HepG2 (cell line): ENCODE data around the gene CLDN19. TPM values are rescaled to one million over a fixed set of nuclear protein-coding genes. Genes with fewer than 3 reads are reported as not detected.

Experiments
- ATAC-seq: fragments of 200-7000 bp; cut with Tn5 transposase; 3 replicates; pipeline ENCODE4 v1.9.1; 2020; ENCODE audit warnings: mild to moderate bottlenecking, moderate library complexity
- BruUV-seq: library from RNA; stranded (reverse); fragments of 400-500 nt; replicated peaks from 2 replicates; lab custom pipeline; 2021; lab: Mats Ljungman, UMichigan
- CTCF ChIA-PET: fragments of 300-600 bp; formaldehyde crosslinking; extraction: SDS; loops from one replicate; lab custom pipeline; 2021; ENCODE audit warnings: low total read pairs, inconsistent platforms, low intra/inter-chr PET ratio; lab: Yijun Ruan, JAX
- POLR2A ChIA-PET: fragments of 350-600 bp; sonication (Branson Sonifier 250); formaldehyde crosslinking; loops from one replicate; lab custom pipeline; 2020; ENCODE audit warnings: antibody characterized with exemption, inconsistent platforms; lab: Yijun Ruan, JAX
- DNase-seq: peaks from one replicate; pipeline ENCODE4 v3.0.0-alpha.2; 2015; ENCODE audit warnings: low spot score
- FAIRE-seq: peaks from 3 replicates; lab custom pipeline; 2011; peaks lifted over from hg19 to GRCh38; lab: Jason Lieb, UNC
- H2AFZ ChIP-seq: one replicate; pipeline ENCODE4 v1.6.1; 2011; ENCODE audit warnings: low read length, inconsistent platforms
- H3K27ac ChIP-seq: fragments of 300-600 bp; 3 replicates; pipeline ENCODE4 v1.8.0; 2011; ENCODE audit warnings: mixed run types, mild to moderate bottlenecking, mixed read lengths, low read length, inconsistent platforms; ENCODE audit not compliant: insufficient read depth; ENCODE audit errors: extremely low read length
- H3K27me3 ChIP-seq, 2 experiments: fragments of 200-600 bp in 1 of 2; 2 replicates in 1 of 2; 3 replicates in 1 of 2; pipeline versions ENCODE4 v1.6.0 to v1.8.0; 2011; ENCODE audit warnings: low read length in 2 of 2, mild to moderate bottlenecking in 2 of 2, moderate library complexity in 2 of 2, inconsistent platforms in 1 of 2; ENCODE audit not compliant: insufficient read depth in 2 of 2, control insufficient read depth in 1 of 2
- H3K36me3 ChIP-seq, 2 experiments: fragments of 200-600 bp in 1 of 2; replicated peaks in 1 of 2; 2 replicates in 1 of 2; 3 replicates in 1 of 2; pipeline versions ENCODE4 v1.5.1 to v1.8.0; 2011; ENCODE audit warnings: low read length in 2 of 2, inconsistent platforms in 1 of 2; ENCODE audit not compliant: insufficient read depth in 2 of 2, control insufficient read depth in 1 of 2
- H3K4me1 ChIP-seq: 2 replicates; pipeline ENCODE4 v1.5.1; 2012; ENCODE audit warnings: low read length, inconsistent platforms; ENCODE audit not compliant: insufficient read depth
- H3K4me2 ChIP-seq: 2 replicates; pipeline ENCODE4 v1.6.0; 2011; ENCODE audit warnings: low read depth, low read length, inconsistent platforms
- H3K4me3 ChIP-seq, 3 experiments: fragments of 200-600 bp in 1 of 3; sonication (generic), shearing (Covaris generic) in 1 of 3; replicated peaks in 1 of 3; 2 replicates each; pipeline ENCODE4 v1.5.1; 2011 to 2016; ENCODE audit warnings: low read length in 3 of 3, inconsistent platforms in 2 of 3, low read depth in 2 of 3, mild to moderate bottlenecking in 2 of 3, control low read depth in 1 of 3, mixed read lengths in 1 of 3; ENCODE audit not compliant: insufficient read depth in 1 of 3
- H3K79me2 ChIP-seq: one replicate; pipeline ENCODE4 v1.6.1; 2011; ENCODE audit warnings: low read length, inconsistent platforms; ENCODE audit not compliant: insufficient read depth
- H3K9ac ChIP-seq: 2 replicates; pipeline ENCODE4 v1.6.0; 2011; ENCODE audit warnings: mild to moderate bottlenecking, low read depth, low read length, inconsistent platforms; ENCODE audit not compliant: insufficient read depth
- H3K9me3 ChIP-seq: 2 replicates; pipeline ENCODE4 v1.5.1; 2012; ENCODE audit warnings: mild to moderate bottlenecking, low read length
- H4K20me1 ChIP-seq: 2 replicates; pipeline ENCODE4 v1.6.0; 2011; ENCODE audit warnings: inconsistent platforms, mild to moderate bottlenecking, low read length, moderate library complexity; ENCODE audit not compliant: insufficient read depth
- ZNF234 ChIP-seq: sonication (generic); formaldehyde crosslinking; conservative IDR thresholded peaks from 2 replicates; pipeline ENCODE4 v1.5.1; 2020; ENCODE audit warnings: mild to moderate bottlenecking, missing genetic modification reagents
- ZNF432 ChIP-seq: sonication (generic); formaldehyde crosslinking; IDR thresholded peaks from 2 replicates; pipeline ENCODE4 v1.5.0; 2020; ENCODE audit warnings: missing genetic modification reagents, mild to moderate bottlenecking, borderline replicate concordance
- ZNF878 ChIP-seq: sonication (generic); formaldehyde crosslinking; IDR thresholded peaks from 2 replicates; pipeline ENCODE4 v1.8.1; 2023; ENCODE audit warnings: mild to moderate bottlenecking, missing genetic modification reagents, moderate library complexity
- WGBS: methylation state at CpG from one replicate; pipeline ENCODE4 v1.1.6; 2017; ENCODE audit warnings: low lambda C conversion rate; 5-methylcytosine and 5-hydroxymethylcytosine counted together
- in situ Hi-C: cut with HindIII; loops from 2 replicates; pipeline ENCODE4 v1.10.0; 2017; ENCODE audit warnings: low pct_unique_long_range_greater_than_20kb; ENCODE audit not compliant: extremely low pct_ligation_motif_present
- intact Hi-C: fragments of 100-400 bp; cut with micrococcal nuclease; formaldehyde crosslinking; loops from one replicate; pipeline ENCODE4 v1.10.0; 2022; ENCODE audit not compliant: unreplicated experiment
- polyA plus RNA-seq, 8 experiments: library from polyadenylated mRNA; depleted of rRNA in 3 of 8; stranded (reverse) in 7 of 8; unstranded in 1 of 8; fragments of >200 nt; fragmentation: Illumina TruSeq in 4 of 8; extraction: Trizol in 4 of 8; gene quantifications; 2 replicates each; pipeline versions ENCODE4 v1.2.1 to v1.2.3, GENCODE V29; 2011 to 2016; ENCODE audit warnings: low read depth in 4 of 8, missing spikeins in 1 of 8, mixed read lengths in 1 of 8; ENCODE audit not compliant: insufficient read depth in 1 of 8
- total RNA-seq, 5 experiments: library from RNA; depleted of rRNA; stranded (reverse); fragments of >200 nt; fragmentation: Illumina TruSeq; extraction: Trizol; gene quantifications; 2 replicates each; pipeline ENCODE4 v1.2.3, GENCODE V29; 2016; ENCODE audit warnings: low read depth in 1 of 5

Gene CLDN19
- total and polyA plus RNA-seq, 2 of the 13 experiments (the other 11 are each of a cell fraction or from before 2014, with no cell fraction given), result 5.0 to 7.6 TPM

- Histone ChIP-seq H4K20me1 (no peaks in the 10 kb centered on the region), H3K36me3 (0 out of 5 replicates have a peak, but pooled peaks cover 0 to 2% of the 10 kb centered on the region in 2 experiments), H3K4me2 (no peak overlapping the region), H3K79me2 (no peaks in the 10 kb centered on the region), H3K4me3 (no peak overlapping the region), H3K4me1 (no peaks in the 10 kb centered on the region), H3K9ac (no peak overlapping the region), H3K27ac (no peak overlapping the region), H2AFZ (no peak overlapping the region), H3K27me3 (no peaks in the 10 kb centered on the region), H3K9me3 (no peaks in the 10 kb centered on the region)
- DNase-seq (no peak), FAIRE-seq (no peak), ATAC-seq (no peak)
- ChIA-PET POLR2A (no interaction called here), CTCF (no interaction called here)
- TF ChIP-seq ZNF878 (CRISPR knock-in tag) (no peak), ZNF432 (CRISPR knock-in tag) (no peak)
- intact Hi-C loops (no loop called here), in situ Hi-C loops (no loop called here)
- BruUV-seq, result no TSS peak
- WGBS, result 88% methylated on average over 1 of the region's 1 CpG
Observed at GRCh38 chr1:42788021-42788420, 48.0 kb upstream of the CLDN19 start.

DNA sequence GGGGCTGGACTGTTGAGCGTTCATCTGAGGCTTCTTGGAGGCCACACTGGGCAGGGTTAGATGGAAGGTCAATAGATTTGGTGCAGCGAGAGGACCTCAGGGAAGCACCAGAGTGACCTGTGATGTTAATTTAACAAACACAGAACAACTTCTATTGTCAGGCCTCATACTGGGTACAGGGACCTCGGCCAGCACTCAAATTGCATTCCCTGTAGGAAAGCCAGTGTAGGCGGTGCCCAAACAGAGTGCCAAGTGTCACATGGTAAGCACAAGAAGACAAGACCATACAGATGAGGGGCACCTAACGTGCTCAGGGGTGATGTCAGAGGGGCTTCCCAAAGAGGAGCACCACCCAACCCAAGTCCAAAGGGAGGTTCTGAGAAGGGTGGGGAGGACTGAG is 46.1 kb upstream of the CLDN19 start:
- no peak for TF ChIP-seq ZNF234 (CRISPR knock-in tag)
- BruUV-seq, result no TSS peak
- DNase-seq (no peak), ATAC-seq (no peak; the same call in 2 of the 3 replicates), FAIRE-seq (no peak)
- in situ Hi-C loops (no loop called here), intact Hi-C loops (no loop called here)
- POLR2A ChIA-PET, result no interaction called here
- Histone ChIP-seq H3K9ac (no peak overlapping the region), H4K20me1 (no peaks in the 10 kb centered on the region), H3K79me2 (no peaks in the 10 kb centered on the region), H3K4me3 (no peak overlapping the region), H3K27me3 (no peaks in the 10 kb centered on the region), H3K27ac (no peak overlapping the region), H2AFZ (no peak overlapping the region), H3K36me3 (peaks cover 0 to 6% of the 10 kb centered on the region in 2 experiments; a peak in 1 of 5 replicates), H3K4me2 (no peak overlapping the region), H3K9me3 (no peaks in the 10 kb centered on the region), H3K4me1 (no peaks in the 10 kb centered on the region)
- WGBS, result 91% methylated on average over 5 of the region's 5 CpGs
- CTCF ChIA-PET, result no interaction called here
